GM19238 (cell line): ENCODE measurements around the gene IL18BP.

Source experiments
- DNase-seq: peaks from one replicate; pipeline ENCODE4 v3.0.0; 2011; ENCODE audit warnings: low spot score; ENCODE audit not compliant: insufficient read length

Gene IL18BP

GRCh38 chr11:72042064-72042745 lies 43.5 kb downstream of the IL18BP start:
- DNase-seq, result no peak

GRCh38 chr11:72045849-72046248 lies 47.1 kb downstream of the IL18BP start:
- no peak for DNase-seq

GRCh38 chr11:72048766-72049460 lies 50.2 kb downstream of the IL18BP start:
- no peak for DNase-seq
